Fibroblast of villous mesenchyme (primary cell): ENCODE results near the gene BRD3. TPM values are rescaled to one million over a fixed set of nuclear protein-coding genes. Genes with fewer than 3 reads are reported as not detected.
"Not testable (repeated sequence)": the region's sequence is repeated elsewhere in the genome, so short reads cannot be mapped to it uniquely, and the experiment has no call there.

Experiments
- DNase-seq: peaks from one replicate; pipeline ENCODE4 v3.0.0-alpha.2; 2010; ENCODE audit warnings: low read depth
- H3K4me3 ChIP-seq: 2 replicates; pipeline ENCODE4 v1.5.1; 2011; ENCODE audit warnings: low read depth, mild to moderate bottlenecking, low read length
- CTCF ChIP-seq: IDR thresholded peaks from 2 replicates; pipeline ENCODE4 v1.5.1; 2012; ENCODE audit warnings: low read depth, mild to moderate bottlenecking, low read length; ENCODE audit not compliant: insufficient read depth
- total RNA-seq: library from RNA; depleted of rRNA; stranded (reverse); fragments of >200 nt; gene quantifications from 2 replicates; pipeline ENCODE4 v1.2.3, GENCODE V29; 2012

The BRD3 gene
- total RNA-seq, 1 donor = 5.2 TPM

DNA sequence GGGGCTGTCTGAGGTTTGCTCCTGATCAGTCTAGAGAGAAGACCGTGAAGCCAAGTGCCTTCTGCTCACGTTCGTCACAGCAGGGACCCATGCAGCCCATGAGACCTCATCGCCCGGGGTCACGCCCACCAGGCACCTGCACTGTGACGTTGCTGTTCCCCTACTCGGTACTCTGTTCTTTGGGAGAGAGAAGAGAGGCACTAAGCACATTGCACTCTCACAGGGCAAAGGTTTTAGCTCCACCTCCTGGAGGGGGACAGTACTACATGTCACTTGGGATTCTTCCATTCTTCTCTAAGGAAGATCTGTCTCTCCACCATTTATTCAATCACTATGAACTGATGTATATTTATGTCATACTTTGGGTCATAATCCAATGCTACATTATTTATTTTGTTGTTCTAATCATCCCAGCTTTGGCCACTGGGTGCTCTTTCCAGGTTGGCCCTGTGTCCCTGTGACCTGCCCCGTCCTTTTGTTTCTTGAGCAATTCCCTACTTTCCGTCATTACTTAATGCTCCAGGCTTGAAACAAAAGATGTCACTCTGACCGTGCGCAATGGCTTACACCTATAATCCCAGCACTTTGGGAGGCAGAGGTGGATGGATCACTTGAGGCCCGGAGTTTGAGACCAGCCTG is 31.4 kb upstream of the BRD3 start:
- peak; percentile 37 for DNase-seq

GRCh38 chr9:134089972-134090371 is 22.1 kb upstream of the BRD3 start:
- DNase-seq = no peak
- no peak overlapping the region for H3K4me3 ChIP-seq
- TF ChIP-seq CTCF = no peak

More for the DNA sequence above, 31.4 kb upstream of the BRD3 start:
- TF ChIP-seq CTCF = peak; percentile 84
- H3K4me3 ChIP-seq = no peak overlapping the region

GRCh38 chr9:134088063-134088725 is 20.4 kb upstream of the BRD3 start:
- no peak overlapping the region for H3K4me3 ChIP-seq
- TF ChIP-seq CTCF = no peak
- DNase-seq = no peak

- DNase-seq = no peak
- no peak for TF ChIP-seq CTCF
- H3K4me3 ChIP-seq = no peak overlapping the region
Observed at GRCh38 chr9:134085674-134086073, 17.8 kb upstream of the BRD3 start.

- no peak overlapping the region for H3K4me3 ChIP-seq
- no peak for DNase-seq
- TF ChIP-seq CTCF = no peak
Observed at GRCh38 chr9:134083451-134083850, 15.6 kb upstream of the BRD3 start.

DNA sequence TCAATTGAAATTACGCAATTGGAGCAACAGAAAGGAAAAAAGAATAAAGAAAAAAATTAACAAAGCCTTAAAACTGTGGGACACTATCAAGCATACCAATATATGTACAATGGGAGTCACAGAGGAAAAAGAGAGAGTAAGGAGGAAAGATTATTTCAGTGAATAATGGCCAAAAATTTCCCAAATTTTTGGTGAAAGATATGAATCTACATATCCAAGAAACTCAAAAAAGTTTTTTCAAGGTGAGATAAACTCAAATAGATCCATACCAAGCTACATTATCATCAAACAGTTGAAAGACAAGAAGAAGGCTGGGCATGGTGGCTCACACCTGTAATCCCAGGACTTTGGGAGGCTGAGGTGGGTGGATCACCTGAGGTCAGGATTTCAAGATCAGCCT is 8.8 kb upstream of the BRD3 start:
- no peak for TF ChIP-seq CTCF
- H3K4me3 ChIP-seq = no peak overlapping the region
- DNase-seq = no peak

DNA sequence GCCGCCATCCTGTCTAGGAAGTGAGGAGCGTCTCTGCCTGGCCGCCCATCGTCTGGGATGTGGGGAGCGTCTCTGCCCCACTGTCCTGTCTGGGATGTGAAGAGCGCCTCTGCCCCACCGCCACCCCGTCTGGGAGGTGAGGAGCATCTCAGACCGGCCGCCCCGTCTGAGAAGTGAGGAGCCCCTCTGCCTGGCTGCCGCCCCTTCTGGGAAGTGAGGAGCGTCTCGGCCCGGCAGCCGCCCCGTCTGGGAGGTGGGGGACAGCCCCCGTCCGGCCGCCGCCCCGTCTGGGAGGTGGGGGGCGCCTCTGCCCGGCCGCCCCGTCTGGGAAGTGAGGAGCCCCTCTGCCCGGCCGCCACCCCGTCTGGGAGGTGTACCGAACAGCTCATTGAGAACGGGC is 7.9 kb upstream of the BRD3 start:
- not testable (repeated sequence) for H3K4me3 ChIP-seq, DNase-seq
